ENCODE data around the gene EHD1. TPM values are rescaled to one million over a fixed set of nuclear protein-coding genes. Genes with fewer than 3 reads are reported as not detected.
A peak's percentile ranks its signal among the peaks of the same experiment; 100 is the strongest.

Gene EHD1
- total RNA-seq, 1 donor from 2014 or later: 86.8 TPM

GRCh38 chr11:64869571-64870175 is 8.7 kb downstream of the EHD1 start:
- H3K27ac Mint-ChIP-seq: peak overlapping the region; percentile 90
- peaks cover 43% of the 10 kb centered on the region for H3K4me1 Mint-ChIP-seq
- H3K27me3 Mint-ChIP-seq (ENCODE audit: low read depth): no peaks in the 10 kb centered on the region
- DNase-seq (ENCODE audit: low spot score in 2 of 2, unreplicated experiment in 2 of 2): no peak
- no peak overlapping the region for H3K4me3 Mint-ChIP-seq
- no peak for TF ChIP-seq CTCF (IDR thresholded peaks at IDR 0.05; ENCODE audit: unreplicated experiment)
- peaks cover 4% of the 10 kb centered on the region for H3K9me3 Mint-ChIP-seq
- peaks cover 20% of the 10 kb centered on the region for H3K36me3 Mint-ChIP-seq

GRCh38 chr11:64868904-64869570 is 9.4 kb downstream of the EHD1 start:
- Mint-ChIP-seq H3K36me3 (peaks cover 20% of the 10 kb centered on the region), H3K9me3 (peaks cover 4% of the 10 kb centered on the region), H3K4me1 (peaks cover 46% of the 10 kb centered on the region), H3K27me3 (ENCODE audit: low read depth) (no peaks in the 10 kb centered on the region), H3K4me3 (no peak overlapping the region), H3K27ac (peak overlapping the region; percentile 90)
- no peak for DNase-seq (ENCODE audit: low spot score in 2 of 2, unreplicated experiment in 2 of 2)
- TF ChIP-seq CTCF (IDR thresholded peaks at IDR 0.05; ENCODE audit: unreplicated experiment): no peak

- H3K27ac Mint-ChIP-seq: peak overlapping the region; percentile 90
- TF ChIP-seq CTCF (IDR thresholded peaks at IDR 0.05; ENCODE audit: unreplicated experiment): no peak
- peaks cover 4% of the 10 kb centered on the region for H3K9me3 Mint-ChIP-seq
Measured at GRCh38 chr11:64867748-64868462, 10.5 kb downstream of the EHD1 start.

GRCh38 chr11:64866173-64866491 is 12.3 kb downstream of the EHD1 start:
- Mint-ChIP-seq H3K4me1 (peaks cover 57% of the 10 kb centered on the region), H3K4me3 (no peak overlapping the region), H3K9me3 (peaks cover 4% of the 10 kb centered on the region), H3K27ac (peak overlapping the region; percentile 29), H3K27me3 (ENCODE audit: low read depth) (no peaks in the 10 kb centered on the region), H3K36me3 (peaks cover 11% of the 10 kb centered on the region)
- TF ChIP-seq CTCF (IDR thresholded peaks at IDR 0.05; ENCODE audit: unreplicated experiment): no peak
- DNase-seq (ENCODE audit: low spot score in 2 of 2, unreplicated experiment in 2 of 2): no peak

More at GRCh38 chr11:64867748-64868462, 10.5 kb downstream of the EHD1 start:
- Mint-ChIP-seq H3K36me3 (peaks cover 17% of the 10 kb centered on the region), H3K27me3 (ENCODE audit: low read depth) (no peaks in the 10 kb centered on the region), H3K4me1 (peaks cover 57% of the 10 kb centered on the region), H3K4me3 (no peak overlapping the region)
- DNase-seq (ENCODE audit: low spot score in 2 of 2, unreplicated experiment in 2 of 2): no peak

- Mint-ChIP-seq H3K27me3 (ENCODE audit: low read depth) (no peaks in the 10 kb centered on the region), H3K9me3 (peaks cover 4% of the 10 kb centered on the region), H3K4me3 (no peak overlapping the region), H3K4me1 (peaks cover 52% of the 10 kb centered on the region), H3K36me3 (peaks cover 11% of the 10 kb centered on the region), H3K27ac (peak overlapping the region; percentile 56)
- no peak for DNase-seq (ENCODE audit: low spot score in 2 of 2, unreplicated experiment in 2 of 2)
- TF ChIP-seq CTCF (IDR thresholded peaks at IDR 0.05; ENCODE audit: unreplicated experiment): no peak
Measured at GRCh38 chr11:64865286-64866172, 12.9 kb downstream of the EHD1 start.

Data from mesothelial cell of epicardium (in vitro differentiated cells).